Upper lobe of left lung (tissue), 6 donors: Measurements from ENCODE around the gene LRTM2. TPM values are rescaled to one million over a fixed set of nuclear protein-coding genes. Genes with fewer than 3 reads are reported as not detected.

Experiments used
- ATAC-seq, 2 donors: fragments of 200-7000 bp; cut with Tn5 transposase; one replicate each; pipeline ENCODE4 v1.9.1; 2022; ENCODE audit warnings: mild to moderate bottlenecking in 2 of 2, moderate library complexity in 2 of 2; ENCODE audit not compliant: low FRiP score in 2 of 2
- DNase-seq, 2 donors: peaks; one replicate each; pipeline ENCODE4 v3.0.0-alpha.2; 2019 to 2020
- H3K27ac ChIP-seq, 4 donors: fragments of 200-600 bp; sonication (generic); one replicate each; pipeline ENCODE4 v1.5.1; 2016 to 2019
- H3K27me3 ChIP-seq, 4 donors: fragments of 200-600 bp; sonication (generic); one replicate each; pipeline ENCODE4 v1.5.1; 2017 to 2019
- H3K36me3 ChIP-seq, 4 donors: fragments of 200-600 bp; sonication (generic); one replicate each; pipeline ENCODE4 v1.5.1; 2016 to 2019
- H3K4me1 ChIP-seq, 4 donors: fragments of 200-600 bp; sonication (generic); one replicate each; pipeline ENCODE4 v1.5.1; 2018 to 2019
- H3K4me3 ChIP-seq, 4 donors: fragments of 200-600 bp; sonication (generic); one replicate each; pipeline ENCODE4 v1.5.1; 2017 to 2019; ENCODE audit warnings: mild to moderate bottlenecking in 2 of 4, moderate library complexity in 1 of 4
- H3K9me3 ChIP-seq, 4 donors: fragments of 200-600 bp; sonication (generic); one replicate each; pipeline ENCODE4 v1.5.1; 2018 to 2019
- CTCF ChIP-seq, 6 experiments: fragments of 450-650 bp in 4 of 6; fragments of 200-600 bp in 2 of 6; sonication (generic) in 2 of 6; IDR thresholded peaks; one replicate each; pipeline ENCODE4 v1.5.1; 2016 to 2019; ENCODE audit warnings: antibody characterized with exemption in 6 of 6
- EP300 ChIP-seq, 4 donors: sonication (generic); formaldehyde crosslinking; IDR thresholded peaks; one replicate each; pipeline ENCODE4 v1.5.1; 2017; ENCODE audit warnings: antibody characterized with exemption in 4 of 4, control low read depth in 2 of 4
- POLR2A ChIP-seq, 4 donors: fragments of 450-650 bp; IDR thresholded peaks; one replicate each; pipeline ENCODE4 v1.5.1; 2016 to 2017; ENCODE audit warnings: antibody characterized with exemption in 4 of 4, mild to moderate bottlenecking in 2 of 4
- POLR2AphosphoS5 ChIP-seq, 2 donors: sonication (generic); formaldehyde crosslinking; IDR thresholded peaks; one replicate each; pipeline ENCODE4 v1.5.1; 2017; ENCODE audit warnings: antibody characterized with exemption in 2 of 2
- WGBS, 2 donors: methylation state at CpG; one replicate each; pipeline ENCODE4 v1.1.5; 2017 to 2018; 5-methylcytosine and 5-hydroxymethylcytosine counted together
- total RNA-seq, 6 donors: library from RNA; depleted of rRNA in 4 of 6; stranded (reverse); fragments of >200 nt in 4 of 6; gene quantifications; one replicate each; pipeline versions ENCODE4 v1.1.0 to v1.2.1, GENCODE V29; 2016 to 2021
- donor health status: DM: no; HTN: no; CAD: no; lungs with moderate emphysema.
- donor health status: DM: no; HTN: yes; CAD: no; lungs with severe emphysema.

LRTM2 gene
- total RNA-seq, 6 donors from 2014 or later: not detected

GRCh38 chr12:1879633-1880032, 59.3 kb downstream of the LRTM2 start:
- no peak overlapping the region for H3K4me3 ChIP-seq
- H3K27me3 ChIP-seq: no peaks in the 10 kb centered on the region
- WGBS, 2 donors: 92 to 93% methylated on average over 10 of the region's 10 CpGs
- no peaks in the 10 kb centered on the region for H3K4me1 ChIP-seq
- no peaks in the 10 kb centered on the region for H3K36me3 ChIP-seq
- no peak for DNase-seq
- ATAC-seq: no peak
- H3K27ac ChIP-seq: no peak overlapping the region
- no peaks in the 10 kb centered on the region for H3K9me3 ChIP-seq
- TF ChIP-seq CTCF (IDR thresholded peaks at IDR 0.05) (no peak), POLR2AphosphoS5 (IDR thresholded peaks at IDR 0.05) (no peak), EP300 (IDR thresholded peaks at IDR 0.05) (no peak), POLR2A (IDR thresholded peaks at IDR 0.05) (no peak)

- no peaks in the 10 kb centered on the region for H3K27me3 ChIP-seq
- H3K27ac ChIP-seq: no peak overlapping the region
- peak in 1 of 2 donors; percentile 69 for DNase-seq
- H3K4me3 ChIP-seq: no peak overlapping the region
- H3K36me3 ChIP-seq: no peaks in the 10 kb centered on the region
- no peaks in the 10 kb centered on the region for H3K9me3 ChIP-seq
- ATAC-seq: no peak
- no peak for TF ChIP-seq CTCF (IDR thresholded peaks at IDR 0.05)
- TF ChIP-seq POLR2AphosphoS5 (IDR thresholded peaks at IDR 0.05): no peak
- TF ChIP-seq EP300 (IDR thresholded peaks at IDR 0.05): no peak
- no peak for TF ChIP-seq POLR2A (IDR thresholded peaks at IDR 0.05)
- 77 to 78% methylated on average over 10 to 18 of the region's 18 CpGs for WGBS, 2 donors
- no peaks in the 10 kb centered on the region for H3K4me1 ChIP-seq
These were observed 59.9 kb downstream of the LRTM2 start for GRCh38 chr12:1880153-1880845.

- H3K4me3 ChIP-seq: no peak overlapping the region
- H3K4me1 ChIP-seq: no peaks in the 10 kb centered on the region
- TF ChIP-seq POLR2A (IDR thresholded peaks at IDR 0.05) (no peak), CTCF (IDR thresholded peaks at IDR 0.05) (no peak), EP300 (IDR thresholded peaks at IDR 0.05) (no peak), POLR2AphosphoS5 (IDR thresholded peaks at IDR 0.05) (no peak)
- 89 to 97% methylated on average over 7 of the region's 7 CpGs for WGBS, 2 donors
- H3K36me3 ChIP-seq: no peaks in the 10 kb centered on the region
- no peaks in the 10 kb centered on the region for H3K27me3 ChIP-seq
- H3K27ac ChIP-seq: no peak overlapping the region
- no peak for DNase-seq
- no peak for ATAC-seq
- H3K9me3 ChIP-seq: no peaks in the 10 kb centered on the region
These were observed 60.5 kb downstream of the LRTM2 start for GRCh38 chr12:1880876-1881275.

- ATAC-seq (no peak), DNase-seq (peak in 1 of 2 donors; percentile 35)
- Histone ChIP-seq H3K4me3 (no peak overlapping the region), H3K9me3 (no peaks in the 10 kb centered on the region), H3K36me3 (no peaks in the 10 kb centered on the region), H3K27me3 (no peaks in the 10 kb centered on the region), H3K27ac (no peak overlapping the region), H3K4me1 (no peaks in the 10 kb centered on the region)
- 87 to 93% methylated on average over 8 of the region's 8 CpGs for WGBS, 2 donors
- TF ChIP-seq CTCF (IDR thresholded peaks at IDR 0.05) (no peak), EP300 (IDR thresholded peaks at IDR 0.05) (no peak), POLR2A (IDR thresholded peaks at IDR 0.05) (no peak), POLR2AphosphoS5 (IDR thresholded peaks at IDR 0.05) (no peak)
These were observed 60.9 kb downstream of the LRTM2 start for GRCh38 chr12:1881301-1881700.

GRCh38 chr12:1881936-1882335, 61.6 kb downstream of the LRTM2 start:
- H3K27me3 ChIP-seq: no peaks in the 10 kb centered on the region
- DNase-seq (no peak), ATAC-seq (no peak)
- WGBS, 2 donors: 40 to 53% methylated on average over 1 to 3 of the region's 3 CpGs
- no peak overlapping the region for H3K4me3 ChIP-seq
- H3K4me1 ChIP-seq: no peaks in the 10 kb centered on the region
- H3K27ac ChIP-seq: no peak overlapping the region
- H3K36me3 ChIP-seq: no peaks in the 10 kb centered on the region
- TF ChIP-seq POLR2A (IDR thresholded peaks at IDR 0.05) (no peak), CTCF (IDR thresholded peaks at IDR 0.05) (no peak), EP300 (IDR thresholded peaks at IDR 0.05) (no peak), POLR2AphosphoS5 (IDR thresholded peaks at IDR 0.05) (no peak)
- no peaks in the 10 kb centered on the region for H3K9me3 ChIP-seq
